GM18507 (cell line): ENCODE data around the gene HSH2D.

ENCODE experiments used
- DNase-seq: peaks from one replicate; pipeline ENCODE4 v3.0.0; 2011; ENCODE audit warnings: low read depth; ENCODE audit not compliant: insufficient read length; ENCODE audit errors: extremely low spot score
- FAIRE-seq: peaks from 2 replicates; lab custom pipeline; 2011; peaks lifted over from hg19 to GRCh38; lab: Jason Lieb, UNC

Gene HSH2D

DNA sequence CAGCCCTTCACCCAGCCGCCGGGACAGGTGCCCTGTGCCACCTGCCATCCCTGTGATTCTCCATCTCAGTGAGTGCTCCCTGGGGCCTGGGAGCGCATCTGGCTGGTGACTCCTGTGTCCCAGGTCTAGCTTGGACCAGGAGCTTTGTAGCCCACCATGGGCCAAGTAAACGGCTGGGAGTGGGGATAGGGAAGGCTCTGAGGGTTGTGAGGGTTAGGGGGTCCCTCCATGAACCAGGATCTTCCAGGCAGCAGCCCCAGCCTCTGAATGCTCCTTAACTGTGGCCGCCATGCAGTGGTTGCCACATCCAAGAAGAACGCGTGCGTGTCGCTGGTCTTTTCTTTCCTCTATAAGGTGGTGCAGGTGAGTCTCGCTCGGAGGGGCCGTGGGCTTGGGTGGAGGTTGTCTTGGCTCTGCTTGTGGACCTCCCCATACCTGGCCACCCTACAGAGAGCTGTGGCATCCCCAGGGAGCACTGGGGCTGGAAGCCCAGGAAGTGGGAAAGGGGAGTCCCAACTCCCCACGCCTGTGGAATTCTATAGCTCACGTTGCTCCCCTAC lies 62.6 kb downstream of the HSH2D start:
- DNase-seq (no peak), FAIRE-seq (no peak)

DNA sequence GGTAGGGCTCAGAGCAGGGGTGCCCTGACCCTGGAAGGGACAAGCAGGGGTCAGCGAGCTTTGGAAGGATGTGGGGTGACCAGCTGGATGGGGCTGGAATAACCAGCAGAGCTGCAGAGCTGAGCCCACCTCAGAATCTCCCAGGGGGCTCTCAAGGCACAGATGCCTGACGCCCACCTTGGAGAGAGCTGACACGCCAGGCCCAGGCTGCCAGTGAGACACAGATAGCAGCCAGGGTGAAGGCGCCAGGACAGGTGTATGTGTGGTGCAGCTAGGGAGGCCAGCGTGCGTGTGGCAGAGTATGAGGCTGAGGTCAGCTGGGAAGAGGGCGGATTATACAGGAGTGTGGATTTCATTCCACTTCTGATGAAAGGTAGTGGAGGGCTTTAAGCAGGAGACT lies 63.2 kb downstream of the HSH2D start:
- FAIRE-seq = no peak
- DNase-seq = no peak

DNA sequence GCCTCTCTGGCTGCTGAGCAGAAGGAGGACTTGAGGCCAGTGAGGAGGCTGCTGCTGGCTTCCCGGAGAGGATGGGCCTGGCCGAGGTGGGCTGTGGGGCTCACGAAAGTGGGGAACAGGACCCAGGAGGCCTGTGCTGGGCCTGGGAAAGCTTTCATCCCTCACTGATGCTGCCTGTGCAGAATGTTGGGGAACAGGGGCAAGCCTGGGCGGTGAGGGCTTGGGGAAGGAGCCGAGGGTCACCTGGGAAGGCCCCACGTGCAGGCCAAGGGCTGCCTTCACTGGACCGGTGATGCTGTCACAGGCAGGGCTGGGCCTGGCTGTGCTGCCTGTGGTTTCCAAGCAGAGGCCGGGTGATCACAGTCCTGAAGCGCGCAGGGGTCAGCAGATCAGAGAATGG lies 63.6 kb downstream of the HSH2D start:
- DNase-seq (no peak), FAIRE-seq (no peak)

DNA sequence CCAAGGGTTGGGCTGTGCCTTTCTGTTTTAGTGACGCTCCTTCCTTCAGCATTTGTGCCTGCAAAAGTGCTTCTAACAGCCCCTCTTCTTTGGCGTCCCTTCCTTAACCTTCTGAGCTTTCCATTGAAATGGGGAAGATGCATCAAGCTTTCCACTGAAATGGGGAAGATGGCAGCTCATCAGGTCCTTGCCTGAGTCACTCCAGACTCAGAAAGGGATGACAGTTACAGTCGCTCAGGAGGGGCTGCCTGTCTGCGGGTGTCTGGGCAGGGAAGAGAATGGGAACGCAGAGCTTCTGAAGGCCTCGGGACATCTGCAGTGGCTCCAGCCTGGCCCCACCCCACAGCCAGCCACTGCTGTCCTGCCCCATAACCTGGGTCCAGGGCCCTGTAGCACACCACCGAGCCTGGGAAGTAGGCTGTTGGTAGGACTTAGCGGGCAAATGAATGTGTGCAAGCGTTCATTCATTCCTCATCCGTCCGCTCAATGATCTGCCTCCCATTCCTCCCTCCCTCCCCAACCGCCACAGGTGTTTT lies 64.1 kb downstream of the HSH2D start:
- DNase-seq = no peak
- FAIRE-seq = no peak
